ENCODE measurements around the gene GALNT6. TPM values are rescaled to one million over a fixed set of nuclear protein-coding genes. Genes with fewer than 3 reads are reported as not detected.

GALNT6 gene
- total RNA-seq, 1 experiment from 2014 or later, result 101 TPM

- Histone ChIP-seq H3K9me3 (ENCODE audit: low read length) (no peaks in the 10 kb centered on the region), H3K4me3 (ENCODE audit: low read length) (no peak overlapping the region), H3K27me3 (ENCODE audit: low read length) (no peaks in the 10 kb centered on the region), H3K4me1 (ENCODE audit: insufficient read depth, low read length) (peaks cover 17% of the 10 kb centered on the region), H3K27ac (ENCODE audit: low read length) (no peak overlapping the region), H3K9me2 (replicated peaks; ENCODE audit: low read length) (no peaks in the 10 kb centered on the region), H3K36me3 (ENCODE audit: low read depth, low read length) (no peaks in the 10 kb centered on the region), H4K20me1 (ENCODE audit: low read length) (no peaks in the 10 kb centered on the region), H3K79me2 (ENCODE audit: low read length) (no peaks in the 10 kb centered on the region), H2AFZ (ENCODE audit: low read length) (no peak overlapping the region), H3K4me2 (ENCODE audit: low read length) (no peak overlapping the region), H3F3A (ENCODE audit: low read length, unreplicated experiment) (no peaks in the 10 kb centered on the region), H3K9ac (ENCODE audit: low read length) (no peak overlapping the region)
- no TSS peak for BruUV-seq (replicated peaks)
- CTCF ChIA-PET, result no interaction called here
- ATAC-seq, result no peak
- POLR2A ChIA-PET (ENCODE audit: unreplicated experiment), result no interaction called here
- no peak for DNase-seq
- intact Hi-C loops (cut with micrococcal nuclease), result no loop called here
- TF ChIP-seq, protein P1, sequence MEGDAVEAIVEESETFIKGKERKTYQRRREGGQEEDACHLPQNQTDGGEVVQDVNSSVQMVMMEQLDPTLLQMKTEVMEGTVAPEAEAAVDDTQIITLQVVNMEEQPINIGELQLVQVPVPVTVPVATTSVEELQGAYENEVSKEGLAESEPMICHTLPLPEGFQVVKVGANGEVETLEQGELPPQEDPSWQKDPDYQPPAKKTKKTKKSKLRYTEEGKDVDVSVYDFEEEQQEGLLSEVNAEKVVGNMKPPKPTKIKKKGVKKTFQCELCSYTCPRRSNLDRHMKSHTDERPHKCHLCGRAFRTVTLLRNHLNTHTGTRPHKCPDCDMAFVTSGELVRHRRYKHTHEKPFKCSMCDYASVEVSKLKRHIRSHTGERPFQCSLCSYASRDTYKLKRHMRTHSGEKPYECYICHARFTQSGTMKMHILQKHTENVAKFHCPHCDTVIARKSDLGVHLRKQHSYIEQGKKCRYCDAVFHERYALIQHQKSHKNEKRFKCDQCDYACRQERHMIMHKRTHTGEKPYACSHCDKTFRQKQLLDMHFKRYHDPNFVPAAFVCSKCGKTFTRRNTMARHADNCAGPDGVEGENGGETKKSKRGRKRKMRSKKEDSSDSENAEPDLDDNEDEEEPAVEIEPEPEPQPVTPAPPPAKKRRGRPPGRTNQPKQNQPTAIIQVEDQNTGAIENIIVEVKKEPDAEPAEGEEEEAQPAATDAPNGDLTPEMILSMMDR (conservative IDR thresholded peaks at IDR 0.05; ENCODE audit: low read depth, low read length), result no peak
- TF ChIP-seq EZH2phosphoT487 (IDR thresholded peaks at IDR 0.05; ENCODE audit: borderline replicate concordance, low read length) (no peak), EZH2 (IDR thresholded peaks at IDR 0.05; ENCODE audit: low read length, unreplicated experiment) (no peak)
These were observed 68.8 kb downstream of the GALNT6 start for GRCh38 chr12:51322452-51322851.

GRCh38 chr12:51321882-51322281, 69.3 kb downstream of the GALNT6 start:
- Histone ChIP-seq H3K9me2 (replicated peaks; ENCODE audit: low read length) (no peaks in the 10 kb centered on the region), H3K79me2 (ENCODE audit: low read length) (no peaks in the 10 kb centered on the region), H3K4me3 (ENCODE audit: low read length) (no peak overlapping the region), H3K36me3 (ENCODE audit: low read depth, low read length) (no peaks in the 10 kb centered on the region), H3F3A (ENCODE audit: low read length, unreplicated experiment) (no peaks in the 10 kb centered on the region), H3K27ac (ENCODE audit: low read length) (no peak overlapping the region), H2AFZ (ENCODE audit: low read length) (no peak overlapping the region), H3K9me3 (ENCODE audit: low read length) (no peaks in the 10 kb centered on the region), H3K27me3 (ENCODE audit: low read length) (no peaks in the 10 kb centered on the region), H3K9ac (ENCODE audit: low read length) (no peak overlapping the region), H3K4me2 (ENCODE audit: low read length) (no peak overlapping the region), H3K4me1 (ENCODE audit: insufficient read depth, low read length) (peaks cover 13% of the 10 kb centered on the region), H4K20me1 (ENCODE audit: low read length) (no peaks in the 10 kb centered on the region)
- no TSS peak for BruUV-seq (replicated peaks)
- DNase-seq (peak; percentile 19), ATAC-seq (no peak)
- TF ChIP-seq, protein P1 (conservative IDR thresholded peaks at IDR 0.05; ENCODE audit: low read depth, low read length), result no peak
- TF ChIP-seq EZH2phosphoT487 (IDR thresholded peaks at IDR 0.05; ENCODE audit: borderline replicate concordance, low read length), result no peak
- no peak for TF ChIP-seq EZH2 (IDR thresholded peaks at IDR 0.05; ENCODE audit: low read length, unreplicated experiment)
- intact Hi-C loops (cut with micrococcal nuclease), result no loop called here
- ChIA-PET CTCF (no interaction called here), POLR2A (ENCODE audit: unreplicated experiment) (no interaction called here)

- DNase-seq, result no peak
These were observed 70.4 kb downstream of the GALNT6 start for GRCh38 chr12:51320695-51321320.

More at GRCh38 chr12:51320695-51321320, 70.4 kb downstream of the GALNT6 start:
- H3K4me1 ChIP-seq (ENCODE audit: insufficient read depth, low read length), result peaks cover 9% of the 10 kb centered on the region
- ChIA-PET POLR2A (ENCODE audit: unreplicated experiment) (interaction anchor here (0.6 to 1.1 kb wide), 2 partner anchors 12 to 50 kb away, joined by 4 to 10 read pairs; no protein-coding TSS in a partner anchor), CTCF (interaction anchor here (0.5 kb wide), 1 partner anchor 13 kb away, joined by 4 read pairs; no protein-coding TSS in a partner anchor)
- no peaks in the 10 kb centered on the region for H4K20me1 ChIP-seq (ENCODE audit: low read length)
- TF ChIP-seq, protein P1 (conservative IDR thresholded peaks at IDR 0.05; ENCODE audit: low read depth, low read length), result no peak
- TF ChIP-seq EZH2phosphoT487 (IDR thresholded peaks at IDR 0.05; ENCODE audit: borderline replicate concordance, low read length) (no peak), EZH2 (IDR thresholded peaks at IDR 0.05; ENCODE audit: low read length, unreplicated experiment) (no peak)
- no peak for ATAC-seq
- H3K27me3 ChIP-seq (ENCODE audit: low read length), result no peaks in the 10 kb centered on the region
- no peak overlapping the region for H3K4me3 ChIP-seq (ENCODE audit: low read length)
- no peak overlapping the region for H3K27ac ChIP-seq (ENCODE audit: low read length)
- H3K9me3 ChIP-seq (ENCODE audit: low read length), result no peaks in the 10 kb centered on the region
- H3K79me2 ChIP-seq (ENCODE audit: low read length), result no peaks in the 10 kb centered on the region
- no TSS peak for BruUV-seq (replicated peaks)
- intact Hi-C loops (cut with micrococcal nuclease), result no loop called here
- H3K9me2 ChIP-seq (replicated peaks; ENCODE audit: low read length), result no peaks in the 10 kb centered on the region
- H2AFZ ChIP-seq (ENCODE audit: low read length), result no peak overlapping the region
- H3K9ac ChIP-seq (ENCODE audit: low read length), result no peak overlapping the region
- no peaks in the 10 kb centered on the region for H3F3A ChIP-seq (ENCODE audit: low read length, unreplicated experiment)
- H3K36me3 ChIP-seq (ENCODE audit: low read depth, low read length), result no peaks in the 10 kb centered on the region
- H3K4me2 ChIP-seq (ENCODE audit: low read length), result no peak overlapping the region

Measured in PC-3 (cell line).